Ovary (tissue), 10 donors: ENCODE results near the gene MAGEE2. TPM values are rescaled to one million over a fixed set of nuclear protein-coding genes. Genes with fewer than 3 reads are reported as not detected.
"Not testable (repeated sequence)": the region's sequence is repeated elsewhere in the genome, so short reads cannot be mapped to it uniquely, and the experiment has no call there.

ENCODE experiments used
- DNase-seq, 5 donors: peaks; one replicate each; pipeline ENCODE4 v3.0.0-alpha.2; 2019 to 2020
- H3K27ac ChIP-seq, 2 donors: fragments of 200-600 bp; one replicate each; pipeline versions ENCODE4 v1.5.1 to v1.8.0; 2019 to 2022
- H3K27me3 ChIP-seq: fragments of 200-600 bp; one replicate; pipeline ENCODE4 v1.8.0; 2022
- H3K36me3 ChIP-seq: fragments of 200-600 bp; sonication (generic); one replicate; pipeline ENCODE4 v1.5.1; 2019
- H3K4me1 ChIP-seq: one replicate; pipeline ENCODE4 v1.8.1; 2013; ENCODE audit warnings: mild to moderate bottlenecking, moderate library complexity; ENCODE audit not compliant: insufficient read depth
- H3K4me3 ChIP-seq: fragments of 200-600 bp; sonication (generic); one replicate; pipeline ENCODE4 v1.5.1; 2017
- H3K9me3 ChIP-seq, 2 donors: fragments of 200-600 bp in 1 of 2; sonication (generic) in 1 of 2; one replicate each; pipeline versions ENCODE4 v1.5.1 to v1.8.1; 2013 to 2019; ENCODE audit warnings: mild to moderate bottlenecking in 1 of 2, moderate library complexity in 1 of 2
- CTCF ChIP-seq, 3 donors: fragments of 450-650 bp in 2 of 3; fragments of 200-600 bp in 1 of 3; IDR thresholded peaks; one replicate each; pipeline versions ENCODE4 v1.5.1 to v1.8.0; 2016 to 2022; ENCODE audit warnings: antibody characterized with exemption in 3 of 3, mild to moderate bottlenecking in 1 of 3
- EP300 ChIP-seq: sonication (generic); formaldehyde crosslinking; IDR thresholded peaks from one replicate; pipeline ENCODE4 v1.6.1; 2017; ENCODE audit warnings: antibody characterized with exemption
- POLR2A ChIP-seq: fragments of 450-650 bp; IDR thresholded peaks from one replicate; pipeline ENCODE4 v1.6.1; 2017; ENCODE audit warnings: antibody characterized with exemption, mild to moderate bottlenecking, moderate library complexity
- WGBS, 3 donors: extraction: QIAGEN DNeasy Blood & Tissue Kit in 1 of 3; methylation state at CpG; one replicate each; pipeline versions ENCODE4 v1.1.5 to v1.1.7; 2013 to 2017; 5-methylcytosine and 5-hydroxymethylcytosine counted together
- intact Hi-C, 4 donors: fragments of 100-400 bp; cut with DNase I; formaldehyde crosslinking; loops; one replicate each; pipeline versions ENCODE4 v1.11.0 to v1.15.1; 2022 to 2023
- long read RNA-seq, 3 donors: library from polyadenylated mRNA in 2 of 3; unstranded in 2 of 3; transcript quantifications; one replicate each; pipeline ENCODE4 v2.0.0 and lab custom pipeline, GENCODE V29; 2021 to 2026
- polyA plus RNA-seq, 2 donors: library from polyadenylated mRNA; stranded (reverse); fragments of 200-250 nt in 1 of 2; fragments of 350-450 nt in 1 of 2; fragmentation: Illumina TruSeq in 1 of 2; extraction: RNeasy Lipid Tissue Mini Kit (QIAGEN cat#74804) in 1 of 2; gene quantifications; one replicate each; pipeline ENCODE4 v1.2.3, GENCODE V29; 2013 to 2014
- total RNA-seq, 7 donors: library from RNA; depleted of rRNA in 2 of 7; stranded (reverse); fragments of >200 nt in 2 of 7; fragmentation: NEBNext Ultra II Directional in 3 of 7; extraction: Animal tissue kit (Norgen Biotek cat#: 25700) in 3 of 7; gene quantifications; one replicate each; pipeline versions ENCODE4 v1.1.0 to v1.2.4, GENCODE V29; 2016 to 2023
- donor health status: DM: no; HTN: no; CAD: no; lungs with moderate emphysema.
- donor health status: DM: no; HTN: no; CAD: no.
- donor health status: Bipolar disorder and iron deficiency.
- donor health status: DM: yes; HTN: yes; CAD: no.
- donor health status: DM: no; HTN: no; CAD: no.
- donor health status: DM: yes; HTN: yes; CAD: no.

MAGEE2 gene
- under 1 TPM in 3 of 7 donors, not detected in 4; 0.10 to 0.18 (median 0.18) TPM for total RNA-seq
- under 1 TPM; 0.20 to 0.25 TPM for polyA plus RNA-seq
- long read RNA-seq, donor 1: 0 reads
- long read RNA-seq, donor 2: 0 reads
- long read RNA-seq, donor 3: 0 reads

- Histone ChIP-seq H3K4me3 (no peak within 1 kb of the TSS), H3K9me3 (no peaks in the 10 kb centered on the region), H3K36me3 (no peaks in the 10 kb centered on the region), H3K4me1 (no peaks in the 10 kb centered on the region), H3K27me3 (no peaks in the 10 kb centered on the region), H3K27ac (no peak within 1 kb of the TSS)
- WGBS, 3 donors: 33 to 56% (median 41%) methylated on average over 36 of the region's 36 CpGs
- TF ChIP-seq POLR2A (no peak), CTCF (IDR thresholded peaks at IDR 0.05) (no peak)
- peak in 1 of 5 donors; percentile 24 for DNase-seq
- intact Hi-C loops: no loop called here
Observed at GRCh38 chrX:75784680-75785491, at the start of gene MAGEE2. Gene MAGEE2 (minus strand): TSS chrX:75785254. CDS start chrX:75785051, 203 bp downstream.

GRCh38 chrX:75786290-75786689, 1.2 kb upstream of the MAGEE2 start:
- DNase-seq: no peak

GRCh38 chrX:75781611-75782010, 3.4 kb downstream of the MAGEE2 start:
- DNase-seq: peak in 3 of 5 donors; percentile 28 to 41 (median 29)
- H3K27me3 ChIP-seq: no peaks in the 10 kb centered on the region
- no peak overlapping the region for H3K4me3 ChIP-seq
- H3K36me3 ChIP-seq: no peaks in the 10 kb centered on the region
- H3K4me1 ChIP-seq: no peaks in the 10 kb centered on the region
- intact Hi-C loops: no loop called here
- whole genome bisulfite sequencing, 3 donors: 25 to 52% (median 50%) methylated on average over 15 of the region's 15 CpGs
- no peaks in the 10 kb centered on the region for H3K9me3 ChIP-seq
- TF ChIP-seq CTCF (IDR thresholded peaks at IDR 0.05): no peak
- TF ChIP-seq EP300: no peak
- no peak for TF ChIP-seq POLR2A
- no peak overlapping the region for H3K27ac ChIP-seq

More at GRCh38 chrX:75786290-75786689, 1.2 kb upstream of the MAGEE2 start:
- intact Hi-C loops: no loop called here
- Histone ChIP-seq H3K4me1 (no peaks in the 10 kb centered on the region), H3K36me3 (no peaks in the 10 kb centered on the region), H3K27ac (no peak overlapping the region), H3K27me3 (no peaks in the 10 kb centered on the region), H3K4me3 (no peak overlapping the region), H3K9me3 (no peaks in the 10 kb centered on the region)
- 65 to 75% (median 70%) methylated on average over 5 of the region's 5 CpGs for WGBS, 3 donors
- TF ChIP-seq CTCF (IDR thresholded peaks at IDR 0.05) (no peak), POLR2A (no peak), EP300 (no peak)

GRCh38 chrX:75768063-75768462, 17.0 kb downstream of the MAGEE2 start:
- 71 to 82% (median 81%) methylated on average over 5 of the region's 5 CpGs for WGBS, 3 donors
- H3K9me3 ChIP-seq, H3K27ac ChIP-seq: not testable (repeated sequence)

GRCh38 chrX:75748431-75748830, 36.6 kb downstream of the MAGEE2 start:
- 68 to 93% (median 74%) methylated on average over 2 of the region's 2 CpGs for WGBS, 3 donors
- intact Hi-C loops: no loop called here
- TF ChIP-seq CTCF (IDR thresholded peaks at IDR 0.05) (no peak), POLR2A (no peak), EP300 (no peak)

More at GRCh38 chrX:75768063-75768462, 17.0 kb downstream of the MAGEE2 start:
- intact Hi-C loops, DNase-seq, H3K36me3 ChIP-seq, H3K4me1 ChIP-seq, H3K4me3 ChIP-seq, H3K27me3 ChIP-seq: not testable (repeated sequence)

More at GRCh38 chrX:75748431-75748830, 36.6 kb downstream of the MAGEE2 start:
- Histone ChIP-seq H3K27ac (no peak overlapping the region), H3K27me3 (no peaks in the 10 kb centered on the region), H3K36me3 (no peaks in the 10 kb centered on the region), H3K9me3 (no peaks in the 10 kb centered on the region), H3K4me3 (no peak overlapping the region), H3K4me1 (no peaks in the 10 kb centered on the region)
- DNase-seq: no peak
